Peyer's patch (tissue), 4 donors: ENCODE data around the gene SPAG16. TPM values are rescaled to one million over a fixed set of nuclear protein-coding genes. Genes with fewer than 3 reads are reported as not detected.

Source experiments
- DNase-seq, 3 donors: peaks; one replicate each; pipeline ENCODE4 v3.0.0-alpha.2; 2017 to 2019
- H3K27ac ChIP-seq, 4 donors: fragments of 200-600 bp; sonication (generic); one replicate each; pipeline ENCODE4 v1.5.1; 2016 to 2019
- H3K27me3 ChIP-seq, 2 donors: fragments of 200-600 bp; sonication (generic); one replicate each; pipeline ENCODE4 v1.5.1; 2019
- H3K36me3 ChIP-seq, 3 donors: fragments of 200-600 bp; sonication (generic); one replicate each; pipeline ENCODE4 v1.5.1; 2016 to 2019
- H3K4me1 ChIP-seq, 4 donors: fragments of 200-600 bp; sonication (generic); one replicate each; pipeline ENCODE4 v1.5.1; 2016 to 2019
- H3K4me3 ChIP-seq, 4 donors: fragments of 200-600 bp; sonication (generic); 1 replicate in 3 of 4; 2 replicates in 1 of 4; pipeline ENCODE4 v1.5.1; 2016 to 2019; ENCODE audit warnings: mild to moderate bottlenecking in 1 of 4
- H3K9me3 ChIP-seq, 4 donors: fragments of 200-600 bp; sonication (generic); one replicate each; pipeline ENCODE4 v1.5.1; 2016 to 2019; ENCODE audit warnings: mild to moderate bottlenecking in 1 of 4
- POLR2A ChIP-seq, 2 donors: fragments of 450-650 bp; IDR thresholded peaks; one replicate each; pipeline ENCODE4 v1.5.1; 2017; ENCODE audit warnings: antibody characterized with exemption in 2 of 2, mild to moderate bottlenecking in 2 of 2, moderate library complexity in 2 of 2
- total RNA-seq, 4 donors: library from RNA; depleted of rRNA; stranded (reverse); fragments of >200 nt; gene quantifications; one replicate each; pipeline ENCODE4 v1.1.0, GENCODE V29; 2016
- TF ChIP-seq, protein P1 (sequence below), 6 experiments: fragments of 450-650 bp in 4 of 6; fragments of 200-600 bp in 2 of 6; sonication (generic) in 1 of 6; IDR thresholded peaks; one replicate each; pipeline ENCODE4 v1.5.1; 2017 to 2019; ENCODE audit warnings: antibody characterized with exemption in 6 of 6, mild to moderate bottlenecking in 3 of 6, moderate library complexity in 1 of 6

Gene SPAG16
- total RNA-seq, 4 donors from 2014 or later: 5.5 to 43.7 (median 10.0) TPM

DNA sequence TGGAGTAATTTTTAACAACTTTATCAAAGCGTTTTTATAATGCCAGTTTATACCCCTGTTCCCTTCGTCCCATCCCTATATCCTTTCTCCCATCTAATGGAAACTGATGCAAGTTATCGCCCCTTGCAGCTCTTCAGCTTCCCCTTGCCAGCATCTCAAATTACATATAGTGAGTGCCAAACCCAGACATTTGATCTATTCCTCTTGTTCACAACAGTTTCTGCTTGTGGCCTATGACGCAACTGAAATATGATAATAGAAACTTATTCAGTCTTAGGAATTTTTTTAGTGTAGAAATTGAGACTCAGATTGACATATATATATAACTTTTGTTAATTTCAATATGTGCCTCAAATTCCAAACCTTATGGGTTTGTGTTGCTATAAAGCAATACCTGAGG lies 564.4 kb downstream of the SPAG16 start:
- TF ChIP-seq POLR2A (IDR thresholded peaks at IDR 0.05): no peak
- TF ChIP-seq, protein P1, sequence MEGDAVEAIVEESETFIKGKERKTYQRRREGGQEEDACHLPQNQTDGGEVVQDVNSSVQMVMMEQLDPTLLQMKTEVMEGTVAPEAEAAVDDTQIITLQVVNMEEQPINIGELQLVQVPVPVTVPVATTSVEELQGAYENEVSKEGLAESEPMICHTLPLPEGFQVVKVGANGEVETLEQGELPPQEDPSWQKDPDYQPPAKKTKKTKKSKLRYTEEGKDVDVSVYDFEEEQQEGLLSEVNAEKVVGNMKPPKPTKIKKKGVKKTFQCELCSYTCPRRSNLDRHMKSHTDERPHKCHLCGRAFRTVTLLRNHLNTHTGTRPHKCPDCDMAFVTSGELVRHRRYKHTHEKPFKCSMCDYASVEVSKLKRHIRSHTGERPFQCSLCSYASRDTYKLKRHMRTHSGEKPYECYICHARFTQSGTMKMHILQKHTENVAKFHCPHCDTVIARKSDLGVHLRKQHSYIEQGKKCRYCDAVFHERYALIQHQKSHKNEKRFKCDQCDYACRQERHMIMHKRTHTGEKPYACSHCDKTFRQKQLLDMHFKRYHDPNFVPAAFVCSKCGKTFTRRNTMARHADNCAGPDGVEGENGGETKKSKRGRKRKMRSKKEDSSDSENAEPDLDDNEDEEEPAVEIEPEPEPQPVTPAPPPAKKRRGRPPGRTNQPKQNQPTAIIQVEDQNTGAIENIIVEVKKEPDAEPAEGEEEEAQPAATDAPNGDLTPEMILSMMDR (IDR thresholded peaks at IDR 0.05): no peak
- no peak overlapping the region for H3K27ac ChIP-seq

DNA sequence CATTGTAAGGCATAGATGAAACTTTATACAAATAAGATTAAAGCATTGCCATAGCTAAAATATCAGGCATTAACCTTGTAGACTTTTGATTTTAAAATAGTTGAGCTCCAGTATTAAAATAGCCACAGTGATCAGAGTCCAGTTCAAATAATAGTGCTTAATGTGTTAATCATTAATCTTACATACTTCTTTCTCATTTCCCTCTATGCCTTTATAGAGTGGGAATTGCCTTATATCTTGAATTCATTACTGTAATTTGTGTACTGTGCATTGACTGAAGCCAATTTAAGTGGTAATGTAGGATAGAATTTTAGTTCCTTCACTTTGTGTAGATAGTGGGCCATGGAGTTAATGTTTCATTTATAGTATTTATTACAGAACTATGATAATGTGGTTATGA lies 577.4 kb downstream of the SPAG16 start:
- no peak for DNase-seq

More for the DNA sequence above, 564.4 kb downstream of the SPAG16 start:
- H3K4me1 ChIP-seq: no peaks in the 10 kb centered on the region
- H3K9me3 ChIP-seq: no peaks in the 10 kb centered on the region
- no peaks in the 10 kb centered on the region for H3K27me3 ChIP-seq
- H3K4me3 ChIP-seq: no peak overlapping the region
- H3K36me3 ChIP-seq: no peaks in the 10 kb centered on the region
- DNase-seq: no peak

DNA sequence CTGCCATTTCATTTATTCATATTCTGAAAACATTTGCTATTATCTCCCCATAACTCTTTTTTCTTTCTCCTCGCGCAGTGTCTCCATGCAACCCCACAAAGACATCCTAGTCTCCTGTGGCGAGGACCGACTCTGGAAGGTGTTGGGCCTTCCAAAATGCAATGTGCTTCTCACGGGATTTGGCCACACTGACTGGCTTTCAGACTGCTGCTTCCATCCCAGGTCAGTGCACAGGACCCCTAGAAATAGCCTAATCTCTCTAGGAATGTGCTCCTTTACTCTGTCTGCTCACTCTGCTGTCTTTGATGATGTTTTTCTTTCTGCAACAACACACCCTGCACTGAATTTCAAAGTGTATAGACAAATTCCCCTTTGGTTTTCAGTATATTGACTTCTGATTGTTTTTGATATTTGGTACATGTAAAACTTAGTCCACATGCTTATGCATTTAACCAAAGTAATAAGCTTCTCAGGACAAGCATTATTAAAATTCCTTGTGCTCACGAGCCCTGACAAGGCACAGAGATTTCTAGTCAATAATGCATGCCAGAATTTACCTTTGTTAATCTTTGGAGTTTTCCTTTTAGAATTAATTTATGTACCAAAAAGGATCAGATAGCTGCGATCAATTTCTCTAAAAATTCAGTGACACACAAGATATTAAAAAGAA lies 578.3 kb downstream of the SPAG16 start:
- TF ChIP-seq, protein P1 (IDR thresholded peaks at IDR 0.05): no peak
- TF ChIP-seq POLR2A (IDR thresholded peaks at IDR 0.05): no peak

More for the DNA sequence above, 577.4 kb downstream of the SPAG16 start:
- H3K36me3 ChIP-seq: no peaks in the 10 kb centered on the region
- H3K4me1 ChIP-seq: no peaks in the 10 kb centered on the region
- no peak overlapping the region for H3K27ac ChIP-seq
- H3K4me3 ChIP-seq: no peak overlapping the region
- no peaks in the 10 kb centered on the region for H3K27me3 ChIP-seq
- TF ChIP-seq, protein P1 (IDR thresholded peaks at IDR 0.05): no peak
- TF ChIP-seq POLR2A (IDR thresholded peaks at IDR 0.05): no peak
- no peaks in the 10 kb centered on the region for H3K9me3 ChIP-seq

DNA sequence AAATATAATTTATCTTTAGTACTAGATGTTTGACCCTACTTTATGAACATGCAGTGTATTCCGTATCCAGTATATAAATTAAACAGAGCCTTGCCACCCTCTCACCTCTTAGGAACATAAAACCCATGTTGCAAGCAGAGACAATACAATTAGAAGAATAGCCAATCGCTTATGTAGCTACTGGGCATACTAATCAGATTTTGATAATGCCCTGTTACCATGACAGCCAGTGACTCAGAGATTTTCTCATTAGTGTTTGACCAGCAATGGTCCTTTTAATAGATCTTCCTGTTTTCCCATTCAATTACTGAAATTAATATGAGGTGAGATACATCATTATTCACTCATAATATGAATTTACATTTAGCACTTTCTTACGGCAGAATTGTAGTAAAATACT lies 579.3 kb downstream of the SPAG16 start:
- Histone ChIP-seq H3K4me3 (no peak overlapping the region), H3K27ac (no peak overlapping the region), H3K27me3 (no peaks in the 10 kb centered on the region), H3K4me1 (no peaks in the 10 kb centered on the region), H3K9me3 (no peaks in the 10 kb centered on the region), H3K36me3 (no peaks in the 10 kb centered on the region)
- no peak for DNase-seq
- TF ChIP-seq, protein P1 (IDR thresholded peaks at IDR 0.05): no peak
- TF ChIP-seq POLR2A (IDR thresholded peaks at IDR 0.05): no peak

More for the DNA sequence above, 578.3 kb downstream of the SPAG16 start:
- no peaks in the 10 kb centered on the region for H3K9me3 ChIP-seq
- no peak overlapping the region for H3K4me3 ChIP-seq
- H3K27ac ChIP-seq: no peak overlapping the region
- no peaks in the 10 kb centered on the region for H3K36me3 ChIP-seq
- H3K27me3 ChIP-seq: no peaks in the 10 kb centered on the region
- no peak for DNase-seq
- H3K4me1 ChIP-seq: no peaks in the 10 kb centered on the region

DNA sequence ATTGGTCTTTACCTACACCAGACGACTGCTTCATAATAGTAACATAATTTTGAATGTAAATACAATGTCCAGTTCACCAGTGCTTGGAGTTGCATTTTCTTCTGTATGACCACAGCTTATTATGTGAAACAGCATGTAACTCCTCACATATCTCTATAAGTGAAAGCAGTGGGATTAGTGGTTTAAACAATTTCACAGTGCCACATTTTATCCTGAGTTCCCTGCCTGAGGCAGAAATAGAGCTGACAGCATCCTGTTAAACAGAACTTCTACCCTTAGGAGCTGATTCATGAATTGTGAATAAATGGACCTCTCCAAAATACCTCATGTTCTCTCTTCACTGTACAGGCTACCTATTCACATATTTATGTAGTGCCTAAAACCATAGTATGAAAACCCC lies 584.3 kb downstream of the SPAG16 start:
- Histone ChIP-seq H3K4me1 (no peaks in the 10 kb centered on the region), H3K36me3 (no peaks in the 10 kb centered on the region), H3K27me3 (no peaks in the 10 kb centered on the region), H3K4me3 (no peak overlapping the region), H3K27ac (no peak overlapping the region), H3K9me3 (no peaks in the 10 kb centered on the region)
- TF ChIP-seq, protein P1 (IDR thresholded peaks at IDR 0.05): no peak
- no peak for TF ChIP-seq POLR2A (IDR thresholded peaks at IDR 0.05)
- DNase-seq: no peak
